Fibroblast of the conjunctiva (primary cell): ENCODE data around the gene MED13L.
"Not testable (repeated sequence)": the region's sequence is repeated elsewhere in the genome, so short reads cannot be mapped to it uniquely, and the experiment has no call there.

Source experiments
- DNase-seq: peaks from one replicate; pipeline ENCODE4 v3.0.0-alpha.2; 2010; ENCODE audit warnings: low read depth

The MED13L gene

GRCh38 chr12:116303066-116303465, 25.6 kb upstream of the MED13L start:
- no peak for DNase-seq

DNA sequence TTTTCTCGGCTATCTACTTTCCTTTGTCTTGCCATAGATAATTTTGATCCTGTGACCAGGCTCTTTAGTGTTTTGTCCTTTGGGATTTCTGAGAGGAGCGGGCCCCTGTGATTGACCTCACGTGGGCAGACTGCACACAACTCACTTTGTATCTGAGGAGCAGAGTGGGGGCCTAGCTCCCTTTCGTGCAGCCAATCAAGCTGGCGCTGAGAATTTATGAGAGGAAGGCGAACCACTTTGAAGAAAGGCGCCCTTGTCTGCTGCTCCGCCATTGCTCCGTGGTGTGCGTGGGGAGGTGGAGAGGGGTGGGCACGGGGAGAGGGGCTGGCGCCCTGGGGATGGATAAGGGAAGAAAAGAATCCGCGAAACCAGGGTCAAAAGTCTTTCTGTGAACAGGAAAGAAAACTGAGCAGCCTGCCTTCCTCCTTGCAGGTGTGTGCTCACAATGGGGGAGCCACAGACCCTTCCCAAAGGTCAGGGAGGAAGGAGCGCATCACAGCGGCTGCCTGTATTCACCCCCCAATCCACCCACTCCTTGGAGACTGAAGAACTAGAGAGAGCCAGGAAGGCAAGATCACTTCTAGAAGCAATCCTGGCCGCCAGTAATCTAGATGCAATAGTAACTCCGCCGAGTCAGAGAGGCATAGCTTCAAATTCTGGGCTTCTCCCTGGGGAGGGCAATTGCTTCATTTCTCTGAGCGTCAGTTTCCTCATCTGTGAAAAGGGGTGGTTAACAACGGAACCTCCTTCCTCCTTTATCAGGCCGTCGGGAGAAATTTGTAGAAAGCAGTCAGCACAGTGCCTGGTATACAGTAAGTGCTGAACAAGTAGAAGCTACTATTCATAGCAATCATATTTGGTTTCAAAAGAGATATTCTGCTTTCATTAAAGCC, 24.9 kb upstream of the MED13L start:
- DNase-seq, result no peak

DNA sequence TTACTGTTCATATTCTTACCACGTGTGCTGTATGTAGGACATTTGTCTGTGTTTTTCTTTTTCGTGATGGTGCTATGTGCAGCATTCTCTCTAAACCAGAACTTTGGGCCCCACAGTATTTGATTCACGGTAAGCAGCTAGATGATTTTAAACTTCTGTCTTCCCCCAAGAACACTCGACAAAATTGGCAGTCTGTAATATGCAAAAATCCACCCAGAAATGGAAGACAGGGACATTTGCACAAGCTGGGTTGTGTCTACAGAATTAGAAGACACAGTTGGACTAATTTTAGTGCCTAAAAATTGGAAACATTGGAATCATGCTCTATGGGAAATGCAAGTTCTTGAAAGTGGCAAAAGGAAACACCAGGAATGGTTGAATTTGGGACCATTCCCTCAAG, 24.1 kb upstream of the MED13L start:
- DNase-seq, result no peak

DNA sequence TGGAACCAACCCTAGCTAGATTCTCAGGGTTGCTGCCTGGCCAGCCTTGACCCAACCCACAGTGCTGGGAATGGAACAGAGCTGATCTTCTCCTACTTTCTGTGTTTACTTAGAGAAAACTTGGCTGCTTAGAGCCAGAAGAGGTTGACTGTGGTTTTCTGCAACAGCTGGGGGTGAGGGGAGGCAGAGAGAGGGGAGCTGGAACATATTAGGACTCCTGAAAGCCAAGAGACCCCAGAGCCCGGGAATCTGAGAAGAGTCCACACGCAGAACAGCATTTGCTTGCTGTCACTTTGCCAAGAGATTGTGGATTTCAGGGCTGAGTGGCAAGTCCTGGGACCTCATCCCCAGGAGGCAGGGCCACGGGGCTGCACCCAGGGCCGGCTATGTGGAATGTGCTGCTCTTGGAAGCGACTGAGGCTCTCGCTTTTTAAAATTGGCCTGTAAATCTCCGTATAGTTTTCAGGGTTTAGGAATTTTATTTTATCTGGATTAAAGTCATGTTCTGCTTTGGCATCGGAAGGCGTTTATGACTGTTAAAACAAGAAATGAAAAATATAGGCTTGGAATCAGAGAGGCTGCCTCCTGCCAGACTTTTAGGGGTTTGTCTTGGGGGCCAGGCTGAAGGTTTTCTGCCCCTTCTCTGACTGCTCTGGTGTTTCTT, 22.3 kb upstream of the MED13L start:
- DNase-seq, result peak; percentile 27

- no peak for DNase-seq
Observed at GRCh38 chr12:116299064-116299463, 21.6 kb upstream of the MED13L start.

GRCh38 chr12:116298578-116298977, 21.1 kb upstream of the MED13L start:
- no peak for DNase-seq

DNA sequence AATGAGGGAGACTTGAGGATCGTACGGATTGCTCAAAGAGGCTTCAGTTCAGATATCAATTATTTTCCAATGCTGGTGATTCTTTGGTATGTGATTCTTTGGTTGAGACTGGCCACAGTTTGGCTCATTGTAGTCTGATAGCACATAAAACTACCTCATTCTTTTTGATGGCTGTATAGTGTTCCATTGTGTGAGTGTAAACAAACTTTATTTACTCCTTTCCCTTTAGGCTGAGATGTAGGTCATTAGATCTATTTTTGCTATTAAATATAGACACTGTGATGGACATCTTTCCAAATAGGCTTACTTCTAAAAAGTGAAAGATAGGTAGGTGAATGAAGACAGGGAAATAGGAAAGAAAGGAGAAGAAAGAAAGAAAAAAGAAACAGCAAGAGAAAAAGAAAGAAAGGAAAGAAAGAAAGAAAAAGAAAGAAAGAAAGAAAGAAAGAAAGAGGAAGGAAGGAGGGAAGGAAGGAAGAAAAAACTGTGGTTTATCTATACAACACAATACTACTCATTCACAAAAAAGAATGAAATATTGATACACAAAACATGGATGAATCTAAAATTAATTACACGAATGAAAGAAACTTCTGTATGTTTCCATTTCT, 19.8 kb upstream of the MED13L start:
- DNase-seq, result no peak

DNA sequence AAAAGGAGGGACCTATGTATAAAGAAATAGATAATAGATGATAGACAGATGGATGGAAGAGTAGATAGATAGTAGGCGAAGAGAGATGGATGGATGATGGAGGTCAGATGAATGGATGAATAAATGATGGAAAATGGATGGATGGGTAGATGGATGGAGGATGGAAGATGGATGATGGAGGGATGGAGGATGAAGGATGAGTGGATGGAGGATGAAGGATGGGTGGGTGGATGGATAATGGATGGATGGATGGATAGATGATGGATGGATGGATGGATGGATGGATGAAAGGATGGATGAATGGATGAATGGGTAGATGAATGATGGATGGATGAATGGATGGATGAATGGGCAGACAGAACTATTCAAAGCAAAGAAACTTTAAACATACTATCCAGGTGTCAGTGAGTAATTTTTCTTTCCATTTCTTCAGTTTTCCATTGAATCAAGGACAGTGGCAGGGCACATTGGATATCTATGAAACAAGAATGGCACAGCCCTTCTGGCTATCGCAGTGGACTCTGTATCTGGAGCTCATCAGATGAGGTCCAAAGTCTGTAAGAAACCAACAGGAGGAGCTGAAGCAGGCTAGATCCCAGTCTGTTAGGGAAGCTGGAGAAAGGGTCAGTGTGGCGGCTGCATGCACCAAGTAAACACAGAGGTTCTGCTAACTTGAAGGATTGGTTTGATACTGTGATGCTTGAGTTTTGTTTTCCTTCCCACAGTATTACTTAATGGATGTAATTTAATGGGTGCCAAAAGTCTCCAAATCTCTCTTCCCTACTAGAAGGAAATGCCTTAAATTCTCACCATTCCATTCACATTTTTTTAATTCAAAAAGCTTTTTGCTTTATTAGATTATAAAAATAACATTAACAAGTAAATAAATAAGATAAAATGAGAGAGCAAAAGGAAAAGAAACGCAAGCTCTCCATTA, 18.1 kb upstream of the MED13L start:
- no peak for DNase-seq

DNA sequence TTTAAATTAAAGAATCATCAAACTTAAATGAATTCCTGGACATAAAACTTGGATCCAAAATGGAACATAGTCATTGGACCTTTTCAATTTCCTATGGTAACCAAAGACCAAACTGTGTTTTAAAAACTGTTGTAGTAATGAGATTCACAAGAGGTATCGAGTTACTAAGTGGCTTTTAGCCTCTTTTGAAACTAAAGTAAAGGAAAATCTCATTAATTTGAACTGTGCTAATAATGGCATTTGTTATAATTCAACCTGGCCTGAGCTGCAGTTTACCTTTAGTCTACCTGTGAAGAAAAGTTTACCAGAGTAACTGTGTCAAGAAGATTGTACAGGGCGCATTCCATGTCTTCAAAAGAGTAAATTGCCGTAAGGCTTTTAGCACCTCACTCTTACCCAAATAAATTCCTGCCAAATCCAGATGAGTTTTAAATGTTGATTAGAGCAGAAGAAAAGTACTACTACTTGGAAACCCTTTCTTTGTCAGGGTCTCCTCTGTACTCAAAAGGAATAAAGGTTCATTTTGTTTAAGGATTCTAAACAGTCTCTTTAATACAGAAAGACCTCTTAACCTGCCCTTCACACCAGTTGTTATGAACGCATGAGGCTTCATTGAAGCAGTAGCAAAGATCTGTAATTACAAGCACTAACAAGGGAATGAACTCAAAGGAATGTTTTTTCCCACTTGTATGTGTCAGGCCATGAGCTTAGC, 17.1 kb upstream of the MED13L start:
- DNase-seq, result no peak

- no peak for DNase-seq
Observed at GRCh38 chr12:116293687-116294453, 16.4 kb upstream of the MED13L start.

GRCh38 chr12:116291218-116291617, 13.7 kb upstream of the MED13L start:
- DNase-seq, result no peak

DNA sequence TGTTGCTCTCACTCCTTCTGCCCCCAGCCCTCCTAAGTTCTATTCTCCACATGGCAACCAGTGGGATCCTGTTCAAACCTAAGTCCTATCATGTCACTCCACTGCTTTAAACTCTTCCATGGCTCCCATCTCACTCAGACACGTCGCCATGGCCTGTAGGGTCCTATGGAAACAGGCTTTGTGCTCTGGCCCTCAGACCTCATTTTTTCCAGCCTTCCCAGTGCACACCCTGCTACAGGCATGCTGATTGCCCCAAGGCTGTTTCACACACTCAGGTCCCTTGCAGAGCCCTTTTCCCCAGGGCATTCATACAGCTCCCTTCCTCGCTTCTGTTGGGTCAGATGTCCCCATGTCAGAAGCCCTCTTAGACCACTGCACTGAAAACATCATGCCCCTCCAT, 11.2 kb upstream of the MED13L start:
- no peak for DNase-seq

GRCh38 chr12:116287842-116288301, 10.4 kb upstream of the MED13L start:
- DNase-seq, result no peak

- DNase-seq, result peak; percentile 28
Observed at GRCh38 chr12:116284396-116284795, 6.9 kb upstream of the MED13L start.

GRCh38 chr12:116283881-116284280, 6.4 kb upstream of the MED13L start:
- DNase-seq, result not testable (repeated sequence)

DNA sequence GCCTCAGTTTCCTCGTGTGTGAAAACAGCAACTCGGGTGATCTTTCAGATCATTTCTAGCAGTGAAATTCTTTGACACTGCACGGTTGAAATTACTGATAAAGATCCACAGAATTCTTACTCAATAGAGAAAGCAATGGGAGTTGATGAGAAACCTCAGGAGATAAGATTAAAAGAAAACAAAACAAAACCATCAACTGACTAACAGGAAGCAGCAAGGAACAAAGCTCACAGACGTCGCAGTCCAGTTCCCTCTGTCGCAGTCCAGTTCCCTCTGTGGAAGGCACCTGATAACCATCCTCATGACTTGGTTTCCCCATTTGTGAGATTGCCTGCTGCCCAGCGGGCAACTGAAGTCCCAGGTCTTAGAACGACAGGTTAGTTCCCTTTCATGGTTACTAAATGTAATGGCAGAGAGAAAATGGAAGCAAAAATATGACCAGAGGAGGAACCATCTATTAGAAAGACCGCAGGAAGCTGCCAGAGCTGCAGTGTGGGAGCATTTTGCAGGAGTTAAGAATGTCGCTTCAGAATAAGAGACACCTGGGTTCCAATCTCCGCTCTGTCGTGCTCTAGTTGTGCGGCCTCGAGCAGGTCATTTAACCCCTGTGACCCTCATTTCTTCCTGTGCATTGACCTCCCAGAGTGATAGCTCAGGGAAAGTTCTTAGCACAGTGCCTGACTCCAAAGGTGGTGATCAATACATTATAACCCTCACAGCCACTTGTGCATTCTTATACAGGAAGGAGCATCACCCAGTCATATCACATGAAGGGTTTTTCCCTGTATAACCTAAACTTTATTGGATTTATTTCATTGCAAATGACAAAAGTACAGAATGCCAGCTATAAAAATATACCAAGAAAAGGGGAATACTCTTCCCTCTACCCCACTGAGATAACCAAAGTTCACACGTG, 5.1 kb upstream of the MED13L start:
- no peak for DNase-seq

DNA sequence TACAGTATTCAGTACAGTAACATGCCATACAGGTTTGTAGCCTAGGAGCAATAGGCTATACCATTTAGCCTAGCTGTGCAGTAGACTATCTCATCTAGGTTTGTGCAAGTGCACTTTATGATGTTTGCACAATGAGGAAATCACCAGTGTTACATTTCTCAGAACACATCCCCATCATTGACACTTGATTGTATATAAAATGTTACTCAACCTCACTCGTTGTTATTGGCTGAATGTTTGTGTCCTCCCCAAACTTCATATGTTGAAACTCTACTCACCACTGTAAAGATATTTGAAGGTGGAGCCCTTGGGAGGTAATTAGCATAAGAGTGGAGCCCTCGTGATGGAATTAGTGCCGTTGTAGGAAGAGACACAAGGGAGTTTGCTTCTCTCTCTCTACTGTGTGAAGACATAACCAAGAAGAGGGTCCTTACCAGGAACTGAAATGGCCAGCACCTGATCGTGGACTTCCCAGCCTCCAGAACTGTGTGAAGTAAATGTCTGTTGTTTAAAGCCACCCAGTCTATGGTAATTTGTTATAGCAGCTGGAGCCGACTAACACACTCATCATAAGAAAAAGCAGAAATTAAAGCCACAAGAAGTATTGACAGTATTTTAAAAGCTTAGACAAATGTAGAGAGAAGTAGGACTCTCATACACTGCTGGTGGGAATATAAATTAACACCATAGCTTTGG, 3.2 kb upstream of the MED13L start:
- DNase-seq, result no peak

DNA sequence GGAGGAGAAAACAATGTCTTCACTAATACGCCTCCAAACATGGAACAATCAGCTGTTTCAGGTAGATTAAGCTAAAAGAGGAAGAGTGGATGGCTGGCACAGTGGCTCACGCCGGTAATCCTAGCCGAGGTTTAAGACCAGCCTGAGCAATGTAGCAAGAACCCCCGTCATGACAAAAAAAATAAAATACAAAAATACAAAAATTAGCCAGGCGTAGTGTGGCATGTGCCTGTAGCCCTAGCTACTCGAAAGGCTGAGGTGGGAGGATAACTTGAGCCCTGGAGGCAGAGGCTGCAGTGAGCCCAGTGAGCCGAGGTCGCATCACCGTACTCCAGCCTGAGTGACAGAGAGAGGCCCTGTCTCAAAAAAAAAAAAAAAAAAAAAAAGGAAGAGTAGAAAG, 1.2 kb upstream of the MED13L start:
- no peak for DNase-seq

DNA sequence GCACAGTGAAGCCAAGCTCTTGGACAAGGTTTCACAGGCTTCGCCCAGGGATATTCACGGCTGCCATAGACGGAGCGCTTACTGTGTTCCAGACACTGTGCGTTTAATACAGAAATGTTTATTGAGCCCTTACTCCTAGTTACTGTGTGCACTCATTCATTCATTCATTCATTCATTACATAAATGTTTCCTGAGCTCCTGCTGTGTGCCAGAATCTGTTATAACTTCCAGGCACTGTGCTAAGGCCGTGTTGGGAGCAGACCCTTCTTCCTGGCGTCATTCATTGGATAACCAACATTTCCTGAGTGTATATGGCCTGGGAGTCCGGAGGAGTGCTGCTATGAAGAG, 760 bp upstream of the MED13L start:
- no peak for DNase-seq
